Fibroblast of skin of back (primary cell): ENCODE data around the gene GLI1.
"Not testable (repeated sequence)": the region's sequence is repeated elsewhere in the genome, so short reads cannot be mapped to it uniquely, and the experiment has no call there.

ENCODE experiments used
- DNase-seq: peaks from one replicate; pipeline ENCODE4 v3.0.0-alpha.2; 2013

Gene GLI1

DNA sequence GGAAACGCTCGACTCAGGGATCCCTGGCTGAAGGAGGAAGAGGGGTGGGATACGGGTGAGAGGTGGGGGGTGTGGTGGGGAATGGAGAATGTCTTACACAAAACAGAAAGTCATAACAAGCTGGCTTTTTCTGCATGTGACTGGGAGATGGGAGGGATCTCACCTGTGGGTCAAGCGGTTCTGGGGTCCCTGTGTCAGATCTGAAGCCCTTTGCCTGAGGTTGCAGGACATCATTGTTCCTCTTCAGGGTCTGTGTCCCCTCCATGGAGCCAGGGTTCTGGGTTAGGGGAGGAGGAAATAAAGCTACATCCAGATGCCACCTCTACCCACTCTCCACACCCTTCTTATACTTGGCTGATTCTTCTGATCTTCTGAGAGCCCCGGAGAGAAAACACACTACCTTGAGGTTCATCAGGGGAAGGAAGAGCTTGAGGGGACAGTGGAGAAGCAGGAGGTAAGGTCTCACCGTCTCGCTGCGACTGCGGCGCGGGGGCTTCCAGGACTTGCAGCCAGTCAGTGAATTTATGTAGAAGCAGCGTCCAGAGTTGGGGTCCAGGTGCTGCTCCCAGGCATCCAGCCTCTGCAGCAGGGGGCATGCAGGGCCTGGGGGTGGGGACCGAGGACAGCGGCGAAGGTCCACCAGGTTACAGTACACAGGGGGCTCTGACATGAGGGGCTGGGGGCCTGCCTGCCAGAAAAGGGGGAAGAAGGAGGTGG lies 17.6 kb downstream of the GLI1 start:
- no peak for DNase-seq

DNA sequence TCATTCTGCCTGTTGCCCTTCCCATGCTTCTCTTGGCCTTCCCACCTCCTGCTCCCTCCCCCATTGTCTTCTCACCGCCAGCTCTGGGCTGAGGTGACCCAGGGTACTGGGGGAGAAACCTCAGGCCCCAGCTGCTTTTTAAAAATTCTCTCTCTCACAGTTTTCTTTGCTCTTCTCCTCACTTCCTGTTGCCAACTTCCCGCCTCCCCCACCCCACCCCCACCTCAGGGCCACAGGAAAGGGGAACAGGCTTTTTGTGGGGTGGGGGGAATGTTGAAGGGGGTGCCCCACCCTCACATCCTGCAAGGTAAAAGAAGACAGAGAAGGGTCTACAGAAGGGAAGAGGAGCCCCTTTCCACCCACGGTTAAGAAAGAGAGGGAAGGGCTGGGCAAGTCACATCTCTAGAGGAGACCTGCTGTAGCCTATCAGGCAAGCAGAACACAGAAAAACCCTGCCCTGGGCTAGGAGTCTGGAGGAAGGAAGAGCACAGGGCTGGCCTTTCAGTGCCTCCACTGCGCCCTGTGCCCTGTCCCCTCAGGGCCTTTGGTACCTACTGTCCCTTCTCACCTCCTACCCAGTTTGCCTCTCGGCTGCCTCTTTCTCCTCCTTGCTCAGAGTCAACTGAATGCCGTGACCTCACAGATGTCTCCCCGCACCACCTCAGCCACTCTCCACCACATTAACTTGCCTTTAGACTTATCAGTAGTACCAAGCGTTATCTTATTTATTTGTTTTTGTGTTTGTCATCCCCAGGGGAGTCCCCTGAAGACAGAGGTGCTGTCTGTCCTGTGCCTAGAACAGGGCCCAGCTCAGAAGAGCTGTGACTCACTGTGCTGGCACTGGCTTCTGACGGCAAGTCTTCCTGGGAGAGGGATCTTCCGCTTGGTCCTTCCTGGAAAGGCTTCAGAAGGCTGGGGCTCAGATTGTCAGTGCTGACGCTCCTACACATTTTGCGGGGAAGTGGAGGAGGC lies 18.4 kb downstream of the GLI1 start:
- no peak for DNase-seq

DNA sequence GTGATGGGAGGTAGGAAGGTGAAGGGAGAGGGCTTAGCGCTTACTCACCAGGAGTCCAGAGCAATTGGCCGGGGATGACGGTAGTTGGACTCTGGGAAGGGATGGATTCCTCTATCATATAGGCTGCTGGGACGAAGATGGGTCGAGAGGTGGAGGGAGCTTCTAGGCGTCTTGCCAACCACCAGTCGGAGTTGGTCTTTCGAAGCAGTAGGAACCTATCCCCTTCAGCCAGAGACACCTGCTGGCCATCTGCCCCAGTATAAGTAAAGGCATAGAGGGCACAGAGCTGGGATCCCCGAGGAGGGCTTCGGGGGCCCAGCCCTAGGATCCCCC lies 19.4 kb downstream of the GLI1 start:
- no peak for DNase-seq

DNA sequence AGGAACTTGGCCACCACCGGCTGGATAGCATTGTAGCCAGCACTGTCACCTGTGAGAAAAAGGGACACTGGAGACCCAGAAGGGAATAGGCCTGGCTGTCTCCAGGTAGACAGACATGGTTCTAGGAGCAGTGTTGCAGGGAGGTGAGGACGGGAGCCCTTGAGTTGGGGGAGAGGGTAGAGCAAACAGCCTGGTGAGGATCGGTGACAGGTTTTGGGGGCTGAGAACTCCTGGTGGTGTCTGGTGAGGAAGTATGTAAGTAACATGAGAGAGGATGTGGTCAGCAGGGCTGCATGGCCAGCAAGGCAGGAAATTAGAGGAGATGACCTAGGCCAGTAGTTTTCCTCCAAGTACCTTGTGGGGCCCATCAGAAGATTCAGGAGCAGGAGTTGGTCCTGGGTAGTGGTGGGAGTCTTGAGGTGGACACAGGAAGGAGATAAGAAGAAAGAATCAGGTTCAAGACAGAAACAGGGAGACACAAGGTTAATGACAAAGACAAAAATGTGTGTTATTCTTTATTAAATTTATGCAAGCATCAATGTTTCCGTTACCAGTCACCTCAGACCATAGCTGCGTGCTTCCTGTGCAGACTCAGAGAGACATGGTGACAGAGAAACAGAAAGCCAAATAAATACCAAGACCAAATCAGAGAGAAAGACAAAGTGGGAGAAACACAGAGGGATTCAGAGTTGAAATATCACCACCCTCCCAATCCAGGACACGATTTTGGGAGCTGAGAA lies 20.0 kb downstream of the GLI1 start, which contains the start of gene ARHGAP9:
ARHGAP9 (minus strand) TSS at position 491 of the 740 bp plus-strand sequence; CDS start at position 31, 460 bp downstream.
- DNase-seq: no peak

DNA sequence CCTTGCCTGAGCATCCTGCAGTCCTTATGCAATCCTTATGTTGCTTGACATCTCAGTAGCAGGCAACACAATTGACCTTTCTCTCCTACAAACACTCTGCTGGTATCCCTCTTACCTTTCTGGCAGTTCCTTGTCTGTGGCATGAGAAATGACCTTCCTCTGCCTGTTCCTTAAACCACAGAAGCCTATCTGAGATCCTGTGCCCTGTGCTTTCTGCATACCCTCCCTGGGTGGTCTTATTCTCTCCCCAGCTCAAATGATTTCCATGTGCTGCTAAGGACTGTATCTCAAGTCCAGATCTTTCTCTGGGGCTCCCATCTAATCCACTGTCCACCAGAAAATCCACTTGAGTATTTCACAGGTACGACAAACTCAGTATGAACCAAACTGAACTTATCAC lies 22.1 kb downstream of the GLI1 start:
- DNase-seq: no peak

DNA sequence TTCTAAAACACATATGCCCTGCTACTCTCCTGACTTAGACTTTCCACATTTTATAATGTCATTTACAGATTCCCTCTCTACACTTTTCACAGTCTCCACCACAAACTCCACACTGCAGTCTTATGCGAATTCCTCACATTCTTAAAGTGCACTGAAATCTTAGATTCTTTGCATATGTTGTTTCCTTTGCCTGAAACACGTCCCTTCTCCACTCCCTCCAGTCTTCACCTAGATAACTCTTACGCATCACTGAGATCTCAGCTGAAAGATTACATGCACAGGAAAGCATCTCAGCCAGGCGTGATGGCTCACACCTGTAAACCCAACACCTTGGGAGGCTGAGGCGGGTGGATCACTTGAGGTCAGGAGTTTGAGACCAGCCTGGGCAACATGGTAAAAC lies 23.9 kb downstream of the GLI1 start:
- peak; percentile 79 for DNase-seq

DNA sequence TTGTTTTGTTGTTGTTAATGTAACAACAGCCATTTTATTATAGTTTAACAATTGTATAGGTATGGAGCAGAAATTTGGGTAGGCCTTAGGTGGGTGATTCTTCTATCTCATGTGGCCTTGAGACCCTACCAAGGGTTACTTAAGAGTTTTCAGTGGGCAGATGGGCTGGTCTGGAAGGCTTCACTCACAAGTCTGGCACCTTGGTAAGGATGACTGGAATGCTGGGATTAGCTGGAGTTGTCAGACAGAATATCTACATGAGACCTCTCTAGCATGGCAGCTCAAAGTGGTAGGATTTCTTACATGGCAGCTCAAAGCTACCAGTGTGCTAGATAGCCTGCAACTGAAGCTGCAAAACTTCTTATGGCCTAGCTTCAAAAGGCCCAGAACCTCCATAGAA lies 26.1 kb downstream of the GLI1 start:
- no peak for DNase-seq

DNA sequence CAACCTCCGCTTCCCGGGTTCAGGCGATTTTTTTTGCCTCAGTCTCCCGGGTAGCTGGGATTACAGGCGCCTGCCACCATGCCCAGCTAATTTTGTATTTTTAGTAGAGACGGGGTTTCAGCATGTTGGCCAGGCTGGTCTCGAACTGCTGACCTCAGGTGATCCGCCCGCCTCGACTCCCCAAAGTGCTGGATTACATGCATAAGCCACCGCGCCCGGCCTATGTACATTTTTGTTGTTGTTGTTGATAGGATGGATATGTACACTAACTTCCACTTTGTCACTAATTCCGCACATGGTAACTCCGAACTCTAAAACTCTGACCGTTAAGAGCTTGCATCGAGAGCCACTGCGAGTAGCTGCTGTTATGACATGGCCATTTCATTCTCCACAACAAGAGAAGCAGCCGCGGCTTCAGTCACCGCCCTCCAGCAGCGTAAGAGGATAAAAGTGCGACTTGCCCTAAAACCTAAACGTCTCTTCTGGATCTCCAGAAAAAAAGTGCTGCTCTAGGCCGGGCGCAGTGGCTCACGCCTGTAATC lies 27.5 kb downstream of the GLI1 start:
- DNase-seq: no peak

DNA sequence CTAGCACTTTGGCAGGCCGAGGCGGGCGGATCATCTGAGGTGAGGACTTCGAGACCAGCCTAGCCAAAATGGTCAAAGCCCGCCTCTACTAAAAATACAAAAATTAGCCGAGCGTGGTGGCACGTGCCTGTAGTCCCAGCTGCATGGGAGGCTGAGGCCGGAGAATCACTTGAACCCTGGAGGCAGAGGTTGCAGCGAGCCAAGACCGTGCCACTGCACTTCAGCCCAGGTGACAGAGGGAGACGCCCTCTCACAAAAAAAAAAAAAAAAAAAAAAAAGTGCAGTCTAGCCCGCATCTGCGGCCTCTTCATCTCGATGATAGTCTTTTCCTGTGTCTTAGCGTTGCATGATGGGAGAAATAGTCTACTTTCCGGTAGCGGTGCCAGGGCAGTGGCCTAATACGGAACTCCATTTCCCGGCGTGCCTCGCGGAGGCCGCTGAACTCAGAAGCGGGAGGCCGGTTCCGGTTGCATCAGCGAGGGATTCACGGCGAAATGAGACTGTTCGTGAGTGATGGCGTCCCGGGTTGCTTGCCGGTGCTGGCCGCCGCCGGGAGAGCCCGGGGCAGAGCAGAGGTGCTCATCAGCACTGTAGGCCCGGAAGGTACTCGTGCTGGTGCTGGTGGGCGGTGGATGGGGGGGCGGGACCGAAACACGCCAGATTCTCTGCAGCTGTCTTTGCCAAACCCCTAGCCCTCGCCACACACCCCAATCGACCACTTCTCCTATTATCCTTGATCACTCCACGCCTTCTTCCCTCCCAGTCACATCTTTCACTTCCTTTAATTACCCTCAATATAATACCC lies 28.2 kb downstream of the GLI1 start, which contains the start of gene MARS1:
MARS1 (plus strand) TSS at position 472 of the 805 bp plus-strand sequence; CDS start at position 495, 23 bp downstream.
- peak; percentile 98 for DNase-seq

DNA sequence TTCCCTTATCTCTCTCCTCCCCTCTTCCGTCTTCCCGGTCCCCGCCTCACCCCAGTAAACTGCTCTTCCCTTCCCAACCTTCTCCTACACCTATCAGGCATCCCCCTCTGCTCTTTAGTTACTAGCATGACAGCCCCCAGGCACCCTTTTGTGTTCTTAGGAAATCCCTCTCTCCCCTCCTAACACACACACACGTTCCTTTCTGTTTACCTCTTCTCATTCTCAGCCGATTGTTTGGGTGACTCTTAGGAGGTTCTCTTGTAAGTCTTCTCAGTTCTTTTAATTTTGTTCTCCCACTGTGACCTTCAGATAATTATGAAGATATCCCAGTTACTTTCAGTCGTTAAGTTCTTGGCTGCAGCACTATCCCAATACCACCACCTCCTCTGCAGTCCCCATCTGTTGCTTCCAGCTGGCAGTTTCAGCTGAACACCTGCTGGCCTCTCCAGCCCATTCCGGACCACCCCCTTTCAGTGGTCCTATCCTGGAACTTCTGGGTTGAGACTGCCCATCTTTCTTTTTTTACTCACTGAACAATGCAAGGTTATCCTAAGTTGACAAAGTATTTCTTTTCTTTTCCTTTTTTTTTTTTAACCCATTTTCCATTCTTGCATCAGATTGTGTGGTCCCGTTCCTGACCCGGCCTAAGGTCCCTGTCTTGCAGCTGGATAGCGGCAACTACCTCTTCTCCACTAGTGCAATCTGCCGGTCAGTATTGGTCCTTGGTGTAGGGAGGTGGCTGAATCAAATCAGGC lies 29.0 kb downstream of the GLI1 start:
- DNase-seq: no peak

DNA sequence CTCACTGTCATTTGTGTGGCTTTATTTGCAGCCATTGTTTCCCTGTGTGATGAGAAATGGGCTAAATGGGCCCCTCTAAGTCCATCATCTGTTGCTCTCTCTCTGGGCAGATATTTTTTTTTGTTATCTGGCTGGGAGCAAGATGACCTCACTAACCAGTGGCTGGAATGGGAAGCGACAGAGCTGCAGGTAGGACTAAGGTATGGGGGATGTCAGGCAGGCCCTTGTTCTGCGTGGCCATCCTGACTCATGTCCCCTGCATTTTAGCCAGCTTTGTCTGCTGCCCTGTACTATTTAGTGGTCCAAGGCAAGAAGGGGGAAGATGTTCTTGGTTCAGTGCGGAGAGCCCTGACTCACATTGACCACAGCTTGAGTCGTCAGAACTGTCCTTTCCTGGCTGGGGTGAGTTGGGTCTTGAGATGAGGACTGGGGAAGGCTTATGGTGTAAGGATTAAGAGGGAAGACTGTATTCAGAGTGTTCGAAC lies 29.6 kb downstream of the GLI1 start:
- DNase-seq: no peak

DNA sequence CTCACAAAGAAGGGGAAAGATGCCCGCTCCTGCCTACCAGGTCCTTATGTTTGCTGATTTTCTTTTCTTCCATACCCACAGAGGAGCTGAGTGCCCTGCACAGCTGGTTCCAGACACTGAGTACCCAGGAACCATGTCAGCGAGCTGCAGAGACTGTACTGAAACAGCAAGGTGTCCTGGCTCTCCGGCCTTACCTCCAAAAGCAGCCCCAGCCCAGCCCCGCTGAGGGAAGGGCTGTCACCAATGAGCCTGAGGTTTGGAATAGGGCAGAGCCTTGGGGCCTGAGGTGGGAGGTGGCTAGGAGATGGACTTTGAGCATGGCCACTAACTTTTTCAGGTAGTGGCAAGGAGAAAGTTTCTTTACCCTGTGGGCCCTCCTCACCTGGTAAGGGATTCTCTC lies 30.5 kb downstream of the GLI1 start:
- DNase-seq: no peak

DNA sequence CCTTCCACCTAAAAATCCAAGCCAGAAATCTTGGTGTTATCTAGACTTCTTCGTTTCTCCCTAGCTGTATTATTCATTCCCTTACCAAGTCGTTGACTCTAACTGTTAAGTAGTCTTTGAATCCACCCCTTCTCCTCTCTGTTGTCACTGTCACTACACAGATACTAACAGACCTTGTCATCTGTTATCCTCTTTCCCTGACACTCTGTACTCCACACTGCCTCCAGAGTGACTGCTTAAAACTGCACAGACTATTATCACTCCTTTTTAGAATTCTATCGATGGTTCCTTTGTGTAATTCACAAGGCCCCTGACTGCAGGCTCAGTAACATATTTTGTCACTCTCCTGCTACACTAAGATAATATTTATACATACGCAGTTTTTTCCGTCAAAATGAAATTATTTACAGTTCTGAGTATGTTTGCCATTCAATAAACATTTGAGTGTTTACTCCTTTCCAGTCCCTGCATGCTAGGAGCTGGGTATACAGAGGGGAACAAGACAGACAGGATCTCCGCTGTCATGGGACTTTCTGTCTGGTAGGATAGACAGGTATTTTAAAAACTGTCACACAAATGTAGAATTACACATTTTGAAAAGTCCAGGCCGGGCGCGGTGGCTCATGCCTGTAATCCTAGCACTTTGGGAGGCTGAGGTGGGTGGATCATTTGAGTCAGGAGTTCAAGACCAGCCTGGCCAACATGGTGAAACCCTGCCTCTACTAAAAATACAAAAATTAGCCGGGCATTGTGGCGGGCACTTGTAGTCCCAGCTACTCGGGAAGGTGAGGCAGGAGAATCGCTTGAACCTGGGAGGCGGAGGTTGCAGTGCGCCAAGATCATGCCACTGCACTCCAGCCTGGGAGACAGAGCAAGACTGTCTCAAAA lies 32.1 kb downstream of the GLI1 start:
- peak; percentile 29 for DNase-seq

DNA sequence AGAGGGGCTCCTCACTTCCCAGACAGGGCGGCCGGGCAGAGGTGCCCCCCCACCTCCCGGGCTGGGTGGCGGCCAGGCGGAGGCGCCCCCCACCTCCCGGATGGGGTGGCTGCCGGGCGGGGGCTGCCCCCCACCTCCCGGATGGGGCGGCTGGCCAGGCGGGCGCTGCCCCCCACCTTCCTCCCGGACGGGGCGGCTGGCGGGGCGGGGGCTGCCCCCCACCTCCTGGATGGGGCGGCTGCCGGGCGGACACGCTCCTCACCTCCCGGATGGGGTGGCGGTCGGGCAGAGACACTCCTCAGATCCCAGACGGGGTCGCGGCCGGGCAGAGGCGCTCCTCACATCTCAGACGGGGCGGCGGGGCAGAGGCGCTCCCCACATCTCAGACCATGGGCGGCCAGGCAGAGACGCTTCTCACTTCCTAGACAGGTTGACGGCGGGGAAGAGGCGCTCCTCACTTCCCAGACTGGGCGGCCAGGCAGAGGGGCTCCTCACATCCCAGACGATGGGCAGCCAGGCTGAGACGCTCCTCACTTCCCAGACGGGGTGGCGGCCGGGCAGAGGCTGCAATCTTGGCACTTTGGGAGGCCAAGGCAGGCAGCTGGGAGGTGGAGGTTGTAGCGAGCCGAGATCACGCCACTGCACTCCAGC lies 35.6 kb downstream of the GLI1 start:
- not testable (repeated sequence) for DNase-seq

DNA sequence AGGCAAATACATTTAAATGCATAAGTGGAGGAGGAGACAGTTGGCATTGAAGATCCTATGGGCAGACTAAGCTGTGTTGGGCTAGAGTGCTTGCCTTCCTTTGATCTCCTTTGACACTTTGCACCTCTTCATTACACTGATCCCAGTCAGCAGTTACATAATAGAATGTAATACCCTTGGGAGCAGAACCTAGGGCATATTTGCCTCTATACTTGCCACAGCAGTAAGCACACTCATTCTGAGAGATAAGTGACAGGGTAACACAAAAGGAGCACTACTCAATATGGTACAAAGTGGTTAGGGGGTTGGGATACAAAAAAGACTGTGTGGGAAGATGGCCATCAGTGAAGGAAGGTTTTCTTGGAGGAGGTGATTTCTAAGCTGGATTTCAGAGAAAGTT lies 37.2 kb downstream of the GLI1 start:
- DNase-seq: no peak

DNA sequence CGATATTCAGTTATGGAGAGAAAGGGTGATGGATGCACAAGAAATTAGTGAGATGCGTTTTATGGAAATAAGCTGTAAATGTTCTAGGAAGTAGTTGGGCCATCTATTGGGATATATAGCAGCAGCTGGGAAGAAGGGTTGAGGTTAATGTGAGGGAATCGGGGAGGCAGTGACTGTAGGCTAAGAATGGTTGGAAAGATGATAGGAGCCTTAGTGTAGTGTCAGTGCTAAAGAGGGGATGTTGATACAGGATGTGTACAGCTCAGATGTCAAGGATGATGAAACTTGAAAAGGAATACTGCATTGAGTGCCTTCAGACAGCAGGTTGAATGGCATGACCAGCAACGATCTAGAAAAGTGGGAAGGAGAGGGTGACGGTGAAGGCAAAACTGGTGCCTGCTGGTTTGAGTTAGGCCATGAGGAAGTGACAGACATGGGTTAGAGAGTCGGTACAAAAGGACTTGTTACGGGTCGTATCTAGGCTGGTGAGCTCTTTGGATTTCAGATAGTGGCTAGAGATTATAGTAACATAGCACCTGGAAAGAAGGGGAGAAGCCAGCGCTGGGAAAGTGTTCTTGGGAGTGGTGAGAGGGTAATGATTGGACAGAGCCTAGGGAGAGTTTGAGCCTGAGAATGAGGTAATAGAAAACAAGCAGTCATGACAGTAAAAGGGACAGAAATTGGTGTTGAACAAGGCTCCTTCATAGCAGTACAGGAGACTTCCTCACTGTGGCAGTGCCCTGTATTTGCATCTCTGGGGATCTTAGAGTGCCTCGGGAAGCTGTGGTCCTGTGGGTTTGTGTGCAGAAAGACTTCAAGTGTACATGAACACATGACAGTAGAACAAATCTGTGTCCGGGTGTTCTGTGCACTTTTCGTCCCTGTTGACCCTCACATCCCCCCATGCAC lies 37.9 kb downstream of the GLI1 start:
- DNase-seq: no peak

DNA sequence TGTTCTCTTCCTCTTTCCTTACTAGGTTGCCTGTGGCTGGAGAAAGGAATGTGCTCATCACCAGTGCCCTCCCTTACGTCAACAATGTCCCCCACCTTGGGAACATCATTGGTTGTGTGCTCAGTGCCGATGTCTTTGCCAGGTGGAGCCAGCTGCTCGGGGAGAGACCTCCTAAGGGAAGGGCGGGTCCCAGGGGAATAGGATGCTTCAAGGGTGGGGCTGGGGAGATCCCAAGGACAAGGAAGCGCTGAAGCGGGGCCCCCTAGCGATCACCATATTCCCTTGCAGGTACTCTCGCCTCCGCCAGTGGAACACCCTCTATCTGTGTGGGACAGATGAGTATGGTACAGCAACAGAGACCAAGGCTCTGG lies 38.5 kb downstream of the GLI1 start:
- no peak for DNase-seq

DNA sequence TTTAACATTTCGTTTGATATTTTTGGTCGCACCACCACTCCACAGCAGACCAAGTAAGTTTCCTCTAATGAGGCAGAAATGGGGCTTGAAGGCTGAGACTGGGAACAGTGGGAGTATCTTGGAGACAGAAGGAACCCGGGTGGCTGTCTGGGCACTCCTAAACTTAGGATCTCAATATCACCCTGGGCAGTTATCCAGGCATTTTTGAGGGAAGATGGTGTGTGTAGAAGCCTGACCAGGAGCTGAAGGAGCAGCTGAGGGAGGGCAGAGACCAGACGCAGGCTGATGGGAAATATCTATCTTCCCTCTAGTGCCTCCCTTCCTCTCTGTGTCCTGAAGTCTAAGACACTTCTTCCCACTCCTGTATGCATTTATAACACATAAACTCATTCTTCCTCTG lies 39.0 kb downstream of the GLI1 start:
- no peak for DNase-seq
